ENCODE results near the gene GPR157. TPM values are rescaled to one million over a fixed set of nuclear protein-coding genes. Genes with fewer than 3 reads are reported as not detected.

Gene GPR157
- total and polyA plus RNA-seq, 10 of the 15 experiments (the other 5 are each of a cell fraction or from before 2014, with no cell fraction given), result 0.66 to 15.9 (median 3.1) TPM

DNA sequence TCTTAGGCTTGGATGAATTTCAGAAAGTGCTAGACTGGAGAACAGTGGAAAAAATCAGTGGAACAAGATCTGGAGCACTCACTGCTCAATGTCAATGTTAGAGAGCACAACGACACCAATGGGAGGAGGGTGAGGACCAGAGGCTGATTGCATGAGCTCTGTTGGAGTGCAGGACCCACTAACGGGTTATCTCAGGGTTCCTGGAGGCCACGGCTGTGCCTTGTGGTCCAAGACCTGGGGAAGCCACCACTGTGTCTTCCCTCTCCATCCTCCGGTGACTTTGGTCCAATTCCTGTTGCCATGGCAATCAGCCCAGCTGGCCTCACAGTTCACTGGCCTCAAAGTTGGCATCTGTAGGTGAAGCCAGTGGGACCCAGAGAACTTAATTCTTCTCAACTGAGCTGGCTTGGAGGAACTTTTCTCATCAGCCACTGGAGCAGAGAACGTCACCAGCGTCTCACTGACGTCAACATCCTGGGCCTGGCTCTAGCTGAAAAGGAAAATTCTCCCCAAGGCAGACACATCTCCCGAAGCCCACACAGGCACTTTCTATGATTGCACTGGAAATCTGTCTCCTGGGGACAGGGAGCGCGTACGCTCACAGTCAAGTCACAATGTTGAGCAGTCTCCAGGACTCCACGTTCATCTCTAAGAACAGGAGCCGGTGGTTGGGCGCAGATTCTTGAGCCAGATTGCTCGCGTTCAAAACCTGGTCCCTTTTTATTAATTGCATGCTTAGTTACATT lies 21.9 kb upstream of the GPR157 start:
- H3K79me2 ChIP-seq (ENCODE audit: control insufficient read depth, insufficient read depth, low read length), result peaks cover 7% of the 10 kb centered on the region
- 87% methylated on average over 15 of the region's 16 CpGs for WGBS (ENCODE audit: insufficient coverage, insufficient replicate concordance, low lambda C conversion rate, missing lambda C conversion rate)
- in situ Hi-C loops (cut with MboI), result no loop called here
- peaks cover 5% of the 10 kb centered on the region for H3K4me1 ChIP-seq (ENCODE audit: control insufficient read depth, insufficient read depth, low read length)
- no peak overlapping the region for H3K4me3 ChIP-seq
- no peaks in the 10 kb centered on the region for H3K9me3 ChIP-seq (replicated peaks; ENCODE audit: control insufficient read depth, insufficient read depth, low read length)
- H2AFZ ChIP-seq (ENCODE audit: control insufficient read depth, low read depth, low read length), result no peak overlapping the region
- intact Hi-C loops (cut with micrococcal nuclease; ENCODE audit: unreplicated experiment), result no loop called here
- TSS peak; percentile 46 for BruUV-seq (replicated peaks)
- H3K27me3 ChIP-seq (replicated peaks in 1 of 2; ENCODE audit: control insufficient read depth in 2 of 2, insufficient read depth in 2 of 2, low read length in 1 of 2), result no peaks in the 10 kb centered on the region
- no peak for ATAC-seq
- RAD21 ChIA-PET (ENCODE audit: unreplicated experiment), result no interaction called here
- no peak for DNase-seq (ENCODE audit: low read depth, low spot score)
- no peak overlapping the region for H3K27ac ChIP-seq (ENCODE audit: control insufficient read depth, insufficient read depth)
- CTCF ChIA-PET, result interaction anchor here (1.2 to 1.4 kb wide), 2 partner anchors 9 to 45 kb away, joined by 3 read pairs; no protein-coding TSS in a partner anchor
- H3K4me2 ChIP-seq (ENCODE audit: control insufficient read depth, insufficient read depth), result no peak overlapping the region
- H3K9ac ChIP-seq (ENCODE audit: control insufficient read depth, insufficient read depth, low read length), result no peak overlapping the region
- SMC1A ChIA-PET (ENCODE audit: uncharacterized antibody, unreplicated experiment), result interaction anchor here (1.8 kb wide), 1 partner anchor 37 kb away, joined by 5 read pairs; no protein-coding TSS in a partner anchor
- H3K36me3 ChIP-seq (ENCODE audit: control insufficient read depth in 2 of 2, insufficient read depth in 2 of 2, low read length in 1 of 2), result peaks cover 12 to 18% of the 10 kb centered on the region in 2 experiments
- H4K20me1 ChIP-seq (ENCODE audit: control insufficient read depth, insufficient read depth), result peaks cover 2% of the 10 kb centered on the region
- POLR2A ChIA-PET, result interaction anchor here (0.6 kb wide), 1 partner anchor 28 kb away, joined by 3 read pairs; no protein-coding TSS in a partner anchor
- no peak for FAIRE-seq
- no peak for TF ChIP-seq POLR2A (IDR thresholded peaks at IDR 0.05; ENCODE audit: low read depth, low read length)
- no peak for TF ChIP-seq BMI1 (IDR thresholded peaks at IDR 0.05; ENCODE audit: borderline replicate concordance)
- no peak for TF ChIP-seq BCLAF1 (IDR thresholded peaks at IDR 0.05)
- TF ChIP-seq, protein P1, sequence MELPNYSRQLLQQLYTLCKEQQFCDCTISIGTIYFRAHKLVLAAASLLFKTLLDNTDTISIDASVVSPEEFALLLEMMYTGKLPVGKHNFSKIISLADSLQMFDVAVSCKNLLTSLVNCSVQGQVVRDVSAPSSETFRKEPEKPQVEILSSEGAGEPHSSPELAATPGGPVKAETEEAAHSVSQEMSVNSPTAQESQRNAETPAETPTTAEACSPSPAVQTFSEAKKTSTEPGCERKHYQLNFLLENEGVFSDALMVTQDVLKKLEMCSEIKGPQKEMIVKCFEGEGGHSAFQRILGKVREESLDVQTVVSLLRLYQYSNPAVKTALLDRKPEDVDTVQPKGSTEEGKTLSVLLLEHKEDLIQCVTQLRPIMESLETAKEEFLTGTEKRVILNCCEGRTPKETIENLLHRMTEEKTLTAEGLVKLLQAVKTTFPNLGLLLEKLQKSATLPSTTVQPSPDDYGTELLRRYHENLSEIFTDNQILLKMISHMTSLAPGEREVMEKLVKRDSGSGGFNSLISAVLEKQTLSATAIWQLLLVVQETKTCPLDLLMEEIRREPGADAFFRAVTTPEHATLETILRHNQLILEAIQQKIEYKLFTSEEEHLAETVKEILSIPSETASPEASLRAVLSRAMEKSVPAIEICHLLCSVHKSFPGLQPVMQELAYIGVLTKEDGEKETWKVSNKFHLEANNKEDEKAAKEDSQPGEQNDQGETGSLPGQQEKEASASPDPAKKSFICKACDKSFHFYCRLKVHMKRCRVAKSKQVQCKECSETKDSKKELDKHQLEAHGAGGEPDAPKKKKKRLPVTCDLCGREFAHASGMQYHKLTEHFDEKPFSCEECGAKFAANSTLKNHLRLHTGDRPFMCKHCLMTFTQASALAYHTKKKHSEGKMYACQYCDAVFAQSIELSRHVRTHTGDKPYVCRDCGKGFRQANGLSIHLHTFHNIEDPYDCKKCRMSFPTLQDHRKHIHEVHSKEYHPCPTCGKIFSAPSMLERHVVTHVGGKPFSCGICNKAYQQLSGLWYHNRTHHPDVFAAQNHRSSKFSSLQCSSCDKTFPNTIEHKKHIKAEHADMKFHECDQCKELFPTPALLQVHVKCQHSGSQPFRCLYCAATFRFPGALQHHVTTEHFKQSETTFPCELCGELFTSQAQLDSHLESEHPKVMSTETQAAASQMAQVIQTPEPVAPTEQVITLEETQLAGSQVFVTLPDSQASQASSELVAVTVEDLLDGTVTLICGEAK (IDR thresholded peaks at IDR 0.05; ENCODE audit: borderline replicate concordance), result no peak
- TF ChIP-seq NR2C1 (IDR thresholded peaks at IDR 0.05), result no peak
- no peak for TF ChIP-seq SRF (IDR thresholded peaks at IDR 0.05; ENCODE audit: low read depth in 2 of 2, low read length in 2 of 2)
- TF ChIP-seq PAX5 (IDR thresholded peaks at IDR 0.05; ENCODE audit: borderline replicate concordance, low read depth, low read length), result no peak
- no peak for TF ChIP-seq TCF7 (IDR thresholded peaks at IDR 0.05; ENCODE audit: borderline replicate concordance)
- no peak for TF ChIP-seq NBN (IDR thresholded peaks at IDR 0.05)
- TF ChIP-seq FOS (IDR thresholded peaks at IDR 0.05; ENCODE audit: borderline replicate concordance, extremely low read depth, insufficient read length), result no peak
- TF ChIP-seq, protein P2, sequence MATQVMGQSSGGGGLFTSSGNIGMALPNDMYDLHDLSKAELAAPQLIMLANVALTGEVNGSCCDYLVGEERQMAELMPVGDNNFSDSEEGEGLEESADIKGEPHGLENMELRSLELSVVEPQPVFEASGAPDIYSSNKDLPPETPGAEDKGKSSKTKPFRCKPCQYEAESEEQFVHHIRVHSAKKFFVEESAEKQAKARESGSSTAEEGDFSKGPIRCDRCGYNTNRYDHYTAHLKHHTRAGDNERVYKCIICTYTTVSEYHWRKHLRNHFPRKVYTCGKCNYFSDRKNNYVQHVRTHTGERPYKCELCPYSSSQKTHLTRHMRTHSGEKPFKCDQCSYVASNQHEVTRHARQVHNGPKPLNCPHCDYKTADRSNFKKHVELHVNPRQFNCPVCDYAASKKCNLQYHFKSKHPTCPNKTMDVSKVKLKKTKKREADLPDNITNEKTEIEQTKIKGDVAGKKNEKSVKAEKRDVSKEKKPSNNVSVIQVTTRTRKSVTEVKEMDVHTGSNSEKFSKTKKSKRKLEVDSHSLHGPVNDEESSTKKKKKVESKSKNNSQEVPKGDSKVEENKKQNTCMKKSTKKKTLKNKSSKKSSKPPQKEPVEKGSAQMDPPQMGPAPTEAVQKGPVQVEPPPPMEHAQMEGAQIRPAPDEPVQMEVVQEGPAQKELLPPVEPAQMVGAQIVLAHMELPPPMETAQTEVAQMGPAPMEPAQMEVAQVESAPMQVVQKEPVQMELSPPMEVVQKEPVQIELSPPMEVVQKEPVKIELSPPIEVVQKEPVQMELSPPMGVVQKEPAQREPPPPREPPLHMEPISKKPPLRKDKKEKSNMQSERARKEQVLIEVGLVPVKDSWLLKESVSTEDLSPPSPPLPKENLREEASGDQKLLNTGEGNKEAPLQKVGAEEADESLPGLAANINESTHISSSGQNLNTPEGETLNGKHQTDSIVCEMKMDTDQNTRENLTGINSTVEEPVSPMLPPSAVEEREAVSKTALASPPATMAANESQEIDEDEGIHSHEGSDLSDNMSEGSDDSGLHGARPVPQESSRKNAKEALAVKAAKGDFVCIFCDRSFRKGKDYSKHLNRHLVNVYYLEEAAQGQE (IDR thresholded peaks at IDR 0.05; ENCODE audit: low read depth, low read length), result no peak
- TF ChIP-seq ZNF217 (IDR thresholded peaks at IDR 0.05), result no peak
- TF ChIP-seq RUNX3 (IDR thresholded peaks at IDR 0.05; ENCODE audit: low read length), result no peak
